Nasal cavity respiratory epithelium epithelial cell of viscerocranial mucosa (primary cell): ENCODE results near the gene SHLD1. TPM values are rescaled to one million over a fixed set of nuclear protein-coding genes. Genes with fewer than 3 reads are reported as not detected.

ENCODE experiments used
- total RNA-seq: library from RNA; depleted of rRNA; stranded (reverse); fragments of >200 nt; gene quantifications from 2 replicates; pipeline ENCODE4 v1.2.3, GENCODE V29; 2014

The SHLD1 gene, protein sequence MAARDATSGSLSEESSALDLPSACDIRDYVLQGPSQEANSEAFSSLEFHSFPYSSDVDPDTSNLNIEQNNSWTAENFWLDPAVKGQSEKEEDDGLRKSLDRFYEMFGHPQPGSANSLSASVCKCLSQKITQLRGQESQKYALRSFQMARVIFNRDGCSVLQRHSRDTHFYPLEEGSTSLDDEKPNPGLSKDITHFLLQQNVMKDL
- total RNA-seq: 2.3 and 4.1 TPM in 2 replicates

DNA sequence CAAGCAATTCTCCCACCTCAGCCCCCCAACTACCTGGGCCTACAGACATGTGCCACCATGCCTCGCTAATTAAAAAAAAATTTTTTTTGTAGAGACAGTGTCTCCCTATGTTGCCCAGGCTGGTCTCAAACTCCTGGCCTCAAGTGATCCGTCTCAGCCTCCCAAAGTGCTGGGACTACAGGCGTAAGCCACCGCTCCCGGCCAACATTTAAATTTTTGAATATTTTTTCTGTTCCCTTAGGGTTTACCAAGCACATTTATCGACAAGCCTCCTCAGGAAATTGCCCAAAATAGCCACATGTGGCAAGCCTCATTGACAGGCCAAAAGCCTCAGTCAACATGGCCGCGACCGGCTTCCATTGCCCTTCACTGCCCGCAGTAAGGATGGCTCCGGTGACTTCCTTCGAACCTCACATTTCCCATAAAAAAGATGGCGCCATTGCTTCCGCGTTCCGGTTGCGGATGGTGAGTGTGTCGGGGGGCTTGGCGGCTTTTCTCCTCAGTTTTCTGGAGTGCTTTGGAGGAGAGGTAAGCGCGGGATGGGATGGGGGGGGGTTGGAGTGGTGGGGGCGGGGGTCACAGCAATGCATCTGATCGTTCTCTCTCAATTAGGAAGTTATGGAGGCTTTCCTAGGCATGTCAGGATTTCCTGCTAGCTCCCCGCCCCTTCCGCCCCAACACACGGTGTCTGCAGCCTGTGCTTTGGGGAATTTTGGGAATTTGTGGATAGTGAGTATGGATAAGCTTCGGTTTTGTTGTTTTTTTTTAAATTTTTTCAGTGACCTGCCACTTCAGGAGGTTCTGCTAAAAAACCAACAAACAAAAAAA, at the start of gene SHLD1:
TSS of gene SHLD1 (plus strand) at position 450 of the 828 bp plus-strand sequence. CDS start 22,465 bp downstream, outside the sequence.

Other genes starting within 250 kb of the SHLD1 start
- 98.4 and 132 TPM in 2 replicates for gene GPCPD1, start 139.4 kb upstream of the SHLD1 start, total RNA-seq
- 0.07 and 0.34 TPM in 2 replicates for gene CHGB, start 161.1 kb downstream of the SHLD1 start, total RNA-seq
- 19.6 and 21.5 TPM in 2 replicates for gene TRMT6, start 200.1 kb downstream of the SHLD1 start, total RNA-seq
- 3.4 and 4.1 TPM in 2 replicates for gene MCM8, start 200.3 kb downstream of the SHLD1 start, total RNA-seq